ENCODE results near the gene UROC1. TPM values are rescaled to one million over a fixed set of nuclear protein-coding genes. Genes with fewer than 3 reads are reported as not detected.

The UROC1 gene
- total and polyA plus RNA-seq, 2 of the 4 experiments (the other 2 are of a cell fraction): not detected

- ChIA-PET POLR2A (ENCODE audit: unreplicated experiment) (no interaction called here), CTCF (no interaction called here)
- Histone ChIP-seq H3K14ac (replicated peaks; ENCODE audit: low read depth, low read length) (no peak overlapping the region), H3K27me3 (ENCODE audit: control insufficient read depth, insufficient read depth, low read length) (peaks cover 34% of the 10 kb centered on the region), H3K9me1 (ENCODE audit: insufficient read depth, low read length) (no peaks in the 10 kb centered on the region), H2AFZ (replicated peaks; ENCODE audit: low read length, poor library complexity) (no peak overlapping the region), H3K4me2 (ENCODE audit: low read depth, low read length) (no peak overlapping the region), H3K23ac (ENCODE audit: low read depth, low read length) (no peak overlapping the region), H3K27ac (ENCODE audit: insufficient read depth, low read length) (no peak overlapping the region), H3K4me3 (ENCODE audit: insufficient read depth, low read depth, low read length) (no peak overlapping the region), H2BK20ac (ENCODE audit: low read depth, low read length) (no peak overlapping the region), H2AK9ac (replicated peaks; ENCODE audit: low read depth, low read length, poor library complexity) (no peak overlapping the region), H3K9ac (ENCODE audit: low read depth, low read length) (no peak overlapping the region), H4K5ac (ENCODE audit: low read depth, low read length) (no peak overlapping the region), H3K36me3 (ENCODE audit: control insufficient read depth, insufficient read depth, low read length) (no peaks in the 10 kb centered on the region), H3K79me1 (ENCODE audit: low read depth in 1 of 2, low read length in 2 of 2) (no peaks in the 10 kb centered on the region), H3K9me3 (ENCODE audit: control insufficient read depth, insufficient read depth, low read length) (no peaks in the 10 kb centered on the region), H4K8ac (ENCODE audit: low read depth in 2 of 2, low read length in 2 of 2) (no peak overlapping the region), H4K91ac (ENCODE audit: insufficient read depth, low read depth, low read length) (no peak overlapping the region), H2BK5ac (ENCODE audit: low read depth, low read length, poor library complexity, severe bottlenecking) (no peak overlapping the region), H2BK120ac (ENCODE audit: low read depth, low read length) (no peak overlapping the region), H3K4ac (ENCODE audit: low read depth, low read length) (no peak overlapping the region), H3K56ac (ENCODE audit: extremely low read depth, insufficient read depth, low read length) (no peak overlapping the region), H2AK5ac (ENCODE audit: low read depth, low read length) (no peak overlapping the region), H3K18ac (ENCODE audit: low read depth, low read length) (no peak overlapping the region), H3K4me1 (ENCODE audit: control insufficient read depth, insufficient read depth, low read length) (no peaks in the 10 kb centered on the region), H4K20me1 (ENCODE audit: insufficient read depth, low read length) (no peaks in the 10 kb centered on the region), H2BK15ac (ENCODE audit: low read depth, low read length) (no peak overlapping the region)
- WGBS, 2 experiments (ENCODE audit: extremely low coverage in 2 of 2, insufficient read length in 1 of 2): 60% methylated on average over 1 of the region's 9 CpGs; no CpG with 5 or more reads in 1 of the 2 experiments
- TF ChIP-seq CHD1 (IDR thresholded peaks at IDR 0.05; ENCODE audit: low read depth, low read length): no peak
- no peak for TF ChIP-seq MXI1 (IDR thresholded peaks at IDR 0.05; ENCODE audit: borderline replicate concordance, low read depth, low read length)
- no peak for TF ChIP-seq MAFK (IDR thresholded peaks at IDR 0.05; ENCODE audit: low read depth, low read length)
- TF ChIP-seq MAZ (IDR thresholded peaks at IDR 0.05; ENCODE audit: borderline replicate concordance, low read depth, low read length): no peak
- TF ChIP-seq POLR2A (IDR thresholded peaks at IDR 0.05; ENCODE audit: low read depth, low read length): no peak
- intact Hi-C loops (cut with micrococcal nuclease): no loop called here
- no peak for DNase-seq
- dilution Hi-C loops (cut with HindIII; ENCODE audit: low sequenced_read_pairs, unreplicated experiment): no loop called here
- BruUV-seq (replicated peaks): no TSS peak
- ATAC-seq (ENCODE audit: low read depth): no peak
- in situ Hi-C loops (cut with MboI; ENCODE audit: low sequenced_read_pairs): no loop called here
These were observed 660 bp downstream of the UROC1 start for GRCh38 chr3:126516936-126517290.
